Endothelial cell of umbilical vein (primary cell): Measurements from ENCODE around the gene KCTD17. TPM values are rescaled to one million over a fixed set of nuclear protein-coding genes. Genes with fewer than 3 reads are reported as not detected.

Experiments
- BruUV-seq: library from RNA; stranded (reverse); fragments of 400-500 nt; replicated peaks from 2 replicates; lab custom pipeline; 2021; lab: Mats Ljungman, UMichigan
- CTCF ChIA-PET: fragments of 300-600, 350-600 bp; sonication (Branson Sonifier 250); formaldehyde crosslinking; loops from one replicate; lab custom pipeline; 2021; ENCODE audit warnings: antibody characterized with exemption, inconsistent platforms; lab: Charles Lee
- POLR2A ChIA-PET: fragments of 300-600, 350-600 bp; sonication (Branson Sonifier 250); formaldehyde crosslinking; loops from one replicate; lab custom pipeline; 2021; ENCODE audit warnings: antibody characterized with exemption, inconsistent platforms; lab: Charles Lee
- DNase-seq: peaks from one replicate; pipeline ENCODE4 v3.0.0-alpha.2; 2011; ENCODE audit warnings: low read depth, low spot score
- FAIRE-seq: peaks from 2 replicates; lab custom pipeline; 2011; peaks lifted over from hg19 to GRCh38; lab: Jason Lieb, UNC
- H2AFZ ChIP-seq: 2 replicates; pipeline ENCODE4 v1.6.0; 2012; ENCODE audit warnings: low read depth, low read length, control low read depth, inconsistent platforms
- H3K27ac ChIP-seq: 2 replicates; pipeline ENCODE4 v1.5.1; 2011; ENCODE audit warnings: low read depth, mild to moderate bottlenecking, control low read depth, low read length, moderate library complexity; ENCODE audit not compliant: insufficient read depth
- H3K27me3 ChIP-seq, 2 experiments: 2 replicates each; pipeline versions ENCODE4 v1.6.0 to v1.6.1; 2011; ENCODE audit warnings: low read length in 2 of 2, mixed read lengths in 1 of 2; ENCODE audit not compliant: control insufficient read depth in 2 of 2, insufficient read depth in 2 of 2
- H3K36me3 ChIP-seq, 2 experiments: 2 replicates in 1 of 2; 3 replicates in 1 of 2; pipeline ENCODE4 v1.5.1; 2011; ENCODE audit warnings: low read length in 2 of 2, mild to moderate bottlenecking in 1 of 2, moderate library complexity in 1 of 2; ENCODE audit not compliant: control insufficient read depth in 2 of 2, insufficient read depth in 2 of 2; ENCODE audit errors: extremely low read depth in 1 of 2
- H3K4me1 ChIP-seq: 3 replicates; pipeline ENCODE4 v1.5.1; 2011; ENCODE audit warnings: mild to moderate bottlenecking, low read length; ENCODE audit not compliant: control insufficient read depth, insufficient read depth; ENCODE audit errors: extremely low read depth
- H3K4me2 ChIP-seq: 2 replicates; pipeline ENCODE4 v1.6.1; 2011; ENCODE audit warnings: low read length, control low read depth, mixed read lengths; ENCODE audit not compliant: insufficient read depth
- H3K4me3 ChIP-seq, 3 experiments: fragments of 200-600 bp in 1 of 3; sonication (generic), shearing (Covaris generic) in 1 of 3; replicated peaks in 1 of 3; 2 replicates each; pipeline ENCODE4 v1.5.1; 2011 to 2016; ENCODE audit warnings: control low read depth in 3 of 3, low read length in 3 of 3, mild to moderate bottlenecking in 2 of 3, inconsistent platforms in 1 of 3, low read depth in 1 of 3, moderate library complexity in 1 of 3; ENCODE audit not compliant: insufficient read depth in 1 of 3
- H3K79me2 ChIP-seq: 2 replicates; pipeline ENCODE4 v1.6.0; 2012; ENCODE audit warnings: low read length, inconsistent platforms; ENCODE audit not compliant: control insufficient read depth, insufficient read depth
- H3K9ac ChIP-seq: replicated peaks from 2 replicates; pipeline ENCODE3; 2011; ENCODE audit warnings: low read length, control low read depth; ENCODE audit not compliant: insufficient read depth; ENCODE audit errors: extremely low read depth
- H3K9me1 ChIP-seq: replicated peaks from 3 replicates; pipeline ENCODE4 v1.6.0; 2011; ENCODE audit warnings: mild to moderate bottlenecking, low read length; ENCODE audit not compliant: control insufficient read depth, insufficient read depth; ENCODE audit errors: extremely low read depth
- H3K9me3 ChIP-seq: replicated peaks from 2 replicates; pipeline ENCODE4 v1.5.1; 2012; ENCODE audit warnings: low read length, inconsistent platforms; ENCODE audit not compliant: control insufficient read depth, insufficient read depth
- H4K20me1 ChIP-seq: replicated peaks from 2 replicates; pipeline ENCODE3; 2011; ENCODE audit warnings: mild to moderate bottlenecking, low read length; ENCODE audit not compliant: control insufficient read depth, insufficient read depth; ENCODE audit errors: extremely low read depth
- CTCF ChIP-seq, 2 donors: IDR thresholded peaks; 1 replicate in 1 of 2; 2 replicates in 1 of 2; pipeline ENCODE4 v1.5.1; 2011; ENCODE audit warnings: low read length in 2 of 2, mild to moderate bottlenecking in 2 of 2, moderate library complexity in 2 of 2, control low read depth in 1 of 2, inconsistent platforms in 1 of 2, low read depth in 1 of 2; ENCODE audit not compliant: insufficient read depth in 1 of 2; ENCODE audit errors: extremely low read depth in 1 of 2
- EZH2 ChIP-seq: IDR thresholded peaks from 2 replicates; pipeline ENCODE4 v1.6.1; 2012; ENCODE audit warnings: borderline replicate concordance, low read depth, mild to moderate bottlenecking, moderate library complexity, low read length, inconsistent platforms; ENCODE audit not compliant: severe bottlenecking
- FOS ChIP-seq: IDR thresholded peaks from 2 replicates; pipeline ENCODE4 v1.6.1; 2011; ENCODE audit warnings: mild to moderate bottlenecking, low read length, moderate library complexity, borderline replicate concordance; ENCODE audit not compliant: insufficient read depth
- GATA2 ChIP-seq: IDR thresholded peaks from 2 replicates; pipeline ENCODE4 v1.7.0; 2011; ENCODE audit warnings: low read depth, mild to moderate bottlenecking, moderate library complexity, mixed read lengths, low read length; ENCODE audit not compliant: insufficient read length, insufficient read depth
- JUN ChIP-seq: IDR thresholded peaks from 2 replicates; pipeline ENCODE4 v1.6.1; 2011; ENCODE audit warnings: borderline replicate concordance, low read depth; ENCODE audit not compliant: insufficient read length, insufficient read depth
- MAX ChIP-seq: IDR thresholded peaks from 2 replicates; pipeline ENCODE4 v1.6.1; 2011; ENCODE audit not compliant: insufficient read depth, insufficient read length
- MYC ChIP-seq: IDR thresholded peaks from one replicate; pipeline ENCODE4 v1.6.1; 2011; ENCODE audit warnings: mild to moderate bottlenecking, low read depth, low read length
- POLR2A ChIP-seq: IDR thresholded peaks from 2 replicates; pipeline ENCODE4 v1.6.1; 2012; ENCODE audit warnings: low read depth, mild to moderate bottlenecking, control low read depth, low read length
- POLR2AphosphoS5 ChIP-seq: IDR thresholded peaks from 2 replicates; pipeline ENCODE4 v1.6.1; 2012; ENCODE audit warnings: low read depth, mild to moderate bottlenecking, control low read depth, low read length, moderate library complexity; ENCODE audit not compliant: insufficient read depth
- dilution Hi-C: fragments of 300-500 bp; cut with MboI; formaldehyde crosslinking; loops from one replicate; pipeline ENCODE4 v1.15.0; 2019; ENCODE audit warnings: low sequenced_read_pairs; ENCODE audit not compliant: extremely low pct_ligation_motif_present
- intact Hi-C: fragments of 100-400 bp; cut with micrococcal nuclease; formaldehyde crosslinking; loops from one replicate; pipeline ENCODE4 v1.10.0; 2022
- polyA plus RNA-seq, 4 experiments: library from polyadenylated mRNA; depleted of rRNA in 3 of 4; stranded (reverse) in 3 of 4; unstranded in 1 of 4; fragments of >200 nt; gene quantifications; 2 replicates each; pipeline versions ENCODE4 v1.2.1 to v1.2.3, GENCODE V29; 2011 to 2012; ENCODE audit warnings: missing spikeins in 1 of 4
- total RNA-seq: library from RNA; stranded (reverse); gene quantifications from 2 replicates; pipeline ENCODE4 v1.2.3, GENCODE V29; 2021

Gene KCTD17
- total and polyA plus RNA-seq, 2 donors (not counting 3 experiments of a cell fraction or from before 2014, with no cell fraction given): 59.2 to 73.0 TPM

- Histone ChIP-seq H3K9me3 (no peaks in the 10 kb centered on the region), H3K27me3 (peaks cover 4 to 13% of the 10 kb centered on the region in 2 experiments), H3K4me2 (no peak overlapping the region), H4K20me1 (no peaks in the 10 kb centered on the region), H3K9ac (no peak overlapping the region), H3K4me3 (no peak overlapping the region), H3K9me1 (no peaks in the 10 kb centered on the region), H3K36me3 (no peaks in the 10 kb centered on the region), H3K4me1 (no peaks in the 10 kb centered on the region), H3K27ac (no peak overlapping the region), H3K79me2 (no peaks in the 10 kb centered on the region), H2AFZ (no peak overlapping the region)
- DNase-seq: no peak
- intact Hi-C loops (no loop called here), dilution Hi-C loops (no loop called here)
- ChIA-PET POLR2A (no interaction called here), CTCF (no interaction called here)
- BruUV-seq: no TSS peak
- TF ChIP-seq CTCF (IDR thresholded peaks at IDR 0.05; ENCODE audit: extremely low read depth in 1 of 2, insufficient read depth in 1 of 2, low read depth in 1 of 2, low read length in 2 of 2) (no peak), POLR2AphosphoS5 (no peak), EZH2 (no peak), MYC (no peak), FOS (no peak), POLR2A (no peak), JUN (no peak), MAX (no peak), GATA2 (no peak)
- no peak for FAIRE-seq
Observed at GRCh38 chr22:37101311-37102066, 49.9 kb downstream of the KCTD17 start.
